ENCODE data around the gene ARHGAP6. TPM values are rescaled to one million over a fixed set of nuclear protein-coding genes. Genes with fewer than 3 reads are reported as not detected.

The ARHGAP6 gene
- total and polyA plus RNA-seq, 3 donors from 2014 or later, result 4.8 to 11.8 (median 5.7) TPM

GRCh38 chrX:11480626-11481025, 185.1 kb downstream of the ARHGAP6 start:
- Histone ChIP-seq H3K4me3 (no peak overlapping the region), H3K27me3 (no peaks in the 10 kb centered on the region), H3K36me3 (ENCODE audit: low read depth, missing control alignments) (no peaks in the 10 kb centered on the region), H3K9me3 (no peaks in the 10 kb centered on the region), H3K27ac (no peak overlapping the region), H3K4me1 (no peaks in the 10 kb centered on the region)
- TF ChIP-seq CTCF (IDR thresholded peaks at IDR 0.05), result no peak
- no peak for TF ChIP-seq POLR2A (IDR thresholded peaks at IDR 0.05)
- intact Hi-C loops (cut with DNase I; ENCODE audit: low total_unique reads), result no loop called here
- DNase-seq, result no peak

GRCh38 chrX:11478911-11479310, 186.8 kb downstream of the ARHGAP6 start:
- no peak for TF ChIP-seq POLR2A (IDR thresholded peaks at IDR 0.05)
- TF ChIP-seq CTCF (IDR thresholded peaks at IDR 0.05), result no peak
- DNase-seq, result no peak
- intact Hi-C loops (cut with DNase I; ENCODE audit: low total_unique reads), result no loop called here
- Histone ChIP-seq H3K4me1 (no peaks in the 10 kb centered on the region), H3K4me3 (no peak overlapping the region), H3K36me3 (ENCODE audit: low read depth, missing control alignments) (no peaks in the 10 kb centered on the region), H3K27ac (no peak overlapping the region), H3K27me3 (no peaks in the 10 kb centered on the region), H3K9me3 (no peaks in the 10 kb centered on the region)
- WGBS, 2 donors, result 90 to 92% methylated on average over 3 of the region's 3 CpGs

- 88 to 100% methylated on average over 1 of the region's 1 CpG for WGBS, 2 donors
Observed at GRCh38 chrX:11478026-11478425, 187.7 kb downstream of the ARHGAP6 start.

GRCh38 chrX:11474576-11474975, 191.1 kb downstream of the ARHGAP6 start:
- Histone ChIP-seq H3K4me3 (no peak overlapping the region), H3K36me3 (ENCODE audit: low read depth, missing control alignments) (no peaks in the 10 kb centered on the region), H3K9me3 (no peaks in the 10 kb centered on the region), H3K27ac (no peak overlapping the region), H3K27me3 (no peaks in the 10 kb centered on the region), H3K4me1 (no peaks in the 10 kb centered on the region)
- no peak for DNase-seq
- TF ChIP-seq POLR2A (IDR thresholded peaks at IDR 0.05) (no peak), CTCF (IDR thresholded peaks at IDR 0.05) (no peak)
- intact Hi-C loops (cut with DNase I; ENCODE audit: low total_unique reads), result no loop called here

More at GRCh38 chrX:11478026-11478425, 187.7 kb downstream of the ARHGAP6 start:
- no peak overlapping the region for H3K27ac ChIP-seq
- no peaks in the 10 kb centered on the region for H3K36me3 ChIP-seq (ENCODE audit: low read depth, missing control alignments)
- H3K27me3 ChIP-seq, result no peaks in the 10 kb centered on the region
- H3K4me1 ChIP-seq, result no peaks in the 10 kb centered on the region
- no peaks in the 10 kb centered on the region for H3K9me3 ChIP-seq
- no peak for TF ChIP-seq POLR2A (IDR thresholded peaks at IDR 0.05)
- no peak for TF ChIP-seq CTCF (IDR thresholded peaks at IDR 0.05)
- DNase-seq, result no peak
- no peak overlapping the region for H3K4me3 ChIP-seq
- intact Hi-C loops (cut with DNase I; ENCODE audit: low total_unique reads), result no loop called here

- 88 to 93% methylated on average over 1 of the region's 1 CpG for whole genome bisulfite sequencing, 2 donors
- Histone ChIP-seq H3K4me1 (no peaks in the 10 kb centered on the region), H3K27me3 (no peaks in the 10 kb centered on the region), H3K4me3 (no peak overlapping the region), H3K36me3 (ENCODE audit: low read depth, missing control alignments) (no peaks in the 10 kb centered on the region), H3K9me3 (no peaks in the 10 kb centered on the region), H3K27ac (no peak overlapping the region)
- TF ChIP-seq POLR2A (IDR thresholded peaks at IDR 0.05) (no peak), CTCF (IDR thresholded peaks at IDR 0.05) (no peak)
- DNase-seq, result no peak
- intact Hi-C loops (cut with DNase I; ENCODE audit: low total_unique reads), result no loop called here
Observed at GRCh38 chrX:11474021-11474420, 191.7 kb downstream of the ARHGAP6 start.
